Ishikawa (cell line): ENCODE results near the gene GCSH.

Experiments
- CREB1 ChIP-seq: IDR thresholded peaks from 2 replicates; pipeline ENCODE4 v1.6.1; 2012; ENCODE audit warnings: low read depth
- EGR1 ChIP-seq: IDR thresholded peaks from 2 replicates; pipeline ENCODE4 v1.6.1; 2012
- EP300 ChIP-seq: IDR thresholded peaks from 2 replicates; pipeline ENCODE4 v1.6.1; 2012; ENCODE audit warnings: borderline replicate concordance
- FOXM1 ChIP-seq: IDR thresholded peaks from 2 replicates; pipeline ENCODE4 v1.6.1; 2012; ENCODE audit warnings: low read depth, borderline replicate concordance
- MAX ChIP-seq: IDR thresholded peaks from 2 replicates; pipeline ENCODE4 v1.6.1; 2012
- RAD21 ChIP-seq: IDR thresholded peaks from 2 replicates; pipeline ENCODE4 v1.6.1; 2012; ENCODE audit warnings: low read depth
- REST ChIP-seq: IDR thresholded peaks from 2 replicates; pipeline ENCODE4 v1.6.1; 2012; ENCODE audit warnings: low read depth, mild to moderate bottlenecking
- TAF1 ChIP-seq: IDR thresholded peaks from 2 replicates; pipeline ENCODE4 v1.6.1; 2012; ENCODE audit warnings: low read depth, mild to moderate bottlenecking
- TCF12 ChIP-seq: IDR thresholded peaks from 2 replicates; pipeline ENCODE4 v1.6.1; 2012; ENCODE audit warnings: low read depth
- YY1 ChIP-seq: IDR thresholded peaks from 2 replicates; pipeline ENCODE4 v1.6.1; 2012; ENCODE audit warnings: low read depth

GRCh38 chr16:81143921-81144471, 47.8 kb upstream of the GCSH start:
- TF ChIP-seq REST (no peak), RAD21 (no peak), FOXM1 (no peak), CREB1 (no peak), TAF1 (no peak), YY1 (no peak), EP300 (no peak), EGR1 (no peak), MAX (no peak), TCF12 (no peak)
